Measurements from ENCODE around the gene C12orf50.
"Not testable (repeated sequence)": the region's sequence is repeated elsewhere in the genome, so short reads cannot be mapped to it uniquely, and the experiment has no call there.

C12orf50 gene

GRCh38 chr12:87985069-87985675 lies 44.0 kb downstream of the C12orf50 start:
- no peak for DNase-seq

DNA sequence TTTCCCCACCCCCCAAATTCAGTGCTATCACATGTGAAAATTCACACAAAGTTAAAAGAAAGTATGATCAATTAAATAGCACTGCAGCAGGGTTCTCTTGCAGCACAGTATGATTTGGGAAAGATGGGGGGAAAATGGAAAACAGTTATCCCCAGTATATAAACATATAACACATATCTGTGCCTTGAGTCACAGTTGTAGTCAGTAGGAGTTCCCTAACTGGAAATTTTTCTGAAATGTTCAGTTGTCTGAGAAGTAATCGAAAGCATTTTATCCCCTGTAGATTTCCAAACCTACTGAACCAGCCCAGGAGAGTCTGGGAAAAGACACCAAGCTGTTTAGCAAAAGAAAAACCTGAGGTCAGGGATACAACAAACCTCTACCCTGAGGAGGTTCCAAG lies 47.0 kb downstream of the C12orf50 start:
- DNase-seq: no peak

GRCh38 chr12:87981495-87981894 lies 47.7 kb downstream of the C12orf50 start:
- no peak for DNase-seq

DNA sequence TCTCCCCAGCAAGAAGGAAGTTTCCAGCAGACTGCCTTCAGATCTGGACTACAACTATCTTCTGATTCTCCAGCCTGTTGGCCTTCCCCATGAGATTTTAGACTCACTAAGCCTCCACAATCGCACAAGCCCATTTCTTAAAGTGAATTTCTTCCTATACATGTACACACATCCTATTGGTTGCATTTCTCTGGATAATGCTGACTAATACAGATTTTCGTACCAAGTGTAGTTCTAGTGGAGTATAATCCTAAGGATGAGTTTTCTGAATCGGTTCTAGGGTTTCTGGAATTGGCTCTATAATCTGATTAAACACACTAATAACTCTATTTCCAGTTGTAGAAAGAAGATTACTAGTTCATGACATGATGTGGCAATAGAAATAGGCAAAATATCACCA lies 53.3 kb downstream of the C12orf50 start:
- no peak for DNase-seq

GRCh38 chr12:87967871-87968270 lies 61.3 kb downstream of the C12orf50 start:
- no peak for DNase-seq

GRCh38 chr12:87960566-87960965 lies 68.6 kb downstream of the C12orf50 start:
- DNase-seq: no peak

DNA sequence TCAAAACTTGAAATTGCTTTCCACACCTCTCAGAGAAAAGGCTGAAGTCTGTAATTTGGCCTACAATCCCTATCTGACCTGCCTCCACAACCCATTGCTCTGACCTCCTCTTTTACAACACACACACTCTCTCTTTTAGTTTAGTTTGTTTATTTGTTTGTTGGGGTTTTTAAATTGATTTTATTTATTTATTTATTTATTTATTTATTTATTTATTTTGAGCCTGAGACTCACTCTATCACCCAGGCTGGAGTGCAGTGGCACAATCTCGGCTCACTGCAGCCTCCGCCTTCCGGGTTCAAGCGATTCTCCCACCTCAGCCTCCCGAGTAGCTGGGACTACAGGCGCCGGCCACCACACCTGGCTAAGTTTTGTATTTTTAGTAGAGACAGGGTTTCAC lies 75.2 kb downstream of the C12orf50 start:
- not testable (repeated sequence) for DNase-seq

DNA sequence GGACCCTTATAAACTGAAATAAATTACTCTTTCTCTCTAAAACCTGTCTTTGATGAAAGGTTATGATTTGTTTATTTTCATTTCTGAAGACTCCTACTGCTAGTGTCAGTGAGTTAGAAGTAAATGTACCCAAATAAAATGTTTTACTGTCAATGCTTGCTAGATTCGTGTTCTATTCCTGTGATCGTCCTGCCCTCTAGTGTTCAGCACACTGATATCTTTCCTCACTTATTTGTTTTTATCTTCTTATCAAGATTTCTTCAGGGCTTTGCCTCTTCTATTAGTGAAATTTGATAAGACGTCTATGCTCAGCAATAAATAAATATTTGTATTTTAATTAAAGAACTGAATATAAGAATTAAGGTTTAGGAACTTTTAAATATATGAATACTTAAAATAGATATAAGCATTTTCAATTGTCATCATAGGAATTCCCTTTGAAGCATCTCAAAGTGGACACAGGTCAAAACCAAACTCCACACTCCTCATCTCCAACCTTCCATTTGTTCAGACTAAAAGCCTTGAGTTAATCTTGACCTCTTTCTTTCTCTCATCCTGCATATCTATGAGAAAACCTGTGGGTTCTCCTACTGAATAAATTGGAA lies 75.8 kb downstream of the C12orf50 start:
- no peak for DNase-seq

DNA sequence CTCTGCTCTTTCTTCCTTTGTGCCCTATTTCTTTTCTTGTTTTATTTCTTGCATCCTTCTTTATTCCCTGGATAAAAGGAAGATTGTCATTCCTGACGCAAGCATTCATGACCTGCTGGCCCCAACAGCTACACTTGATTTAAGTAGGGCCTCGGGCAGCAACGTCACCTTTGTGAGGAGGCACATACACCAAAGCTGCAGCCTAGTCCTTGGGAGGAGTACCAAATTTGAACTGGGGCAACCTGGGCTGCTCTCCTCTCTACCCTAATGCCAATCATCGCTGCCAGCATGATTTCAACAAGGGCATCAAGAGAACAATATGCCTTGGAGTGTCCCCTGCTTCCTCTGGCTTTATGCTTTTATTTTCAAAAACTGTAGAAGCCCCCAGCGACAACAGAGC lies 76.4 kb downstream of the C12orf50 start:
- DNase-seq: no peak

GRCh38 chr12:87952223-87952622 lies 77.0 kb downstream of the C12orf50 start:
- no peak for DNase-seq

DNA sequence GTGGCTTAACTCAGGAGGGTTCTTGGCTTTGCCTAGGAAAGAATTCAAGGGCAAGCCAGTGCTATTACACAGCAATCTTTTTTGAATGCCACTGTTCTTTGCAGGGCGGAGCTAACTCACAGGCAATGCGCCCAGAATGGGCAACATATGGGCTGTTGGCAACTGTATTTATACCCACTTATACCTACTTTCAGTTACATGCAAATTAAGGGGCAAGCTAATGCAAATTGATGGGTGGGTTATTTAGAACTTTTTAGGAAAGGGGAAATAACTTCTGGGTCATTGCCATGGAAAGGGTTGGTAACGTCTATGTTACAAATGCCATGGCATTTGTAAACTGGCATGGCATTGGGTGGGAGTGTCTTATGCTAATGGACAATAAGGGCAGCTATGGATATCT lies 85.4 kb downstream of the C12orf50 start:
- DNase-seq: no peak

DNA sequence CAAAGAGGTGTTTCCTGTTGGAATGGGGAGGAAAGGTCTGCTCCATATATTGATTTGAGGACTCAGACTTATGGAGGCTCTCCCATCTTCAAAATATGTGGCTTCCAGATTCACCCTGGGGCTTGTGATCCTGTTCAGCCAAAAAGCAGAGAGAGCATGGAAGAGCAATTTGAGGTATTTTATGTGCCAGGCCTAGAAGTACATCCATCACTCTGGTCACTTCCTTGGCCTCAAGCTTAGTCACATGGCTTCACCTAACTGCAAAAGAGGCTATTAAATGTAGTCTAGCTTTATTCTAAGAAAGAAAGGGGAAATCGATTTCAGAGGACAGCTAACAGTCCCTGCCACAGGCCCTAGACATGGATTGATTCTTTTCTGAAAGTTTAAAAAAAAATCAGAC lies 86.2 kb downstream of the C12orf50 start:
- no peak for DNase-seq

DNA sequence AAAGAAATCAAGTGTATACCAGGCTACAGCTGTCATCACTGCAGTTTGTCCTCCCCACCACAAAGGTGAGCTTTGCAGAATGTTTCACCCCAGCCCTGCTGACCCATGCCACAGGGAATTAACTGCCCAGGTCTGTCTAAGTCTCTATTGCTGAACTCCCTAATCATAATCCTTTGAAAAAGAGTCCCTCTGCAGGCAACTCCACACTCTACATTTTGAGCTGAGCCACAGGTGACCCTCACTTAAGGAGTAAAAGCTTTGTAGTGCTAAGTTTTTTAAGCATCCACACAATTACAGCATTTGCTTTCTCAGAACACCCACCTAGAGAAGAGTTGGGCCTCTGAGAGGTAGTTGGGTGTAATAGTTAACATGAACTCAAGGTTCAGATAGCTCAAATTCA lies 90.0 kb downstream of the C12orf50 start:
- no peak for DNase-seq

DNA sequence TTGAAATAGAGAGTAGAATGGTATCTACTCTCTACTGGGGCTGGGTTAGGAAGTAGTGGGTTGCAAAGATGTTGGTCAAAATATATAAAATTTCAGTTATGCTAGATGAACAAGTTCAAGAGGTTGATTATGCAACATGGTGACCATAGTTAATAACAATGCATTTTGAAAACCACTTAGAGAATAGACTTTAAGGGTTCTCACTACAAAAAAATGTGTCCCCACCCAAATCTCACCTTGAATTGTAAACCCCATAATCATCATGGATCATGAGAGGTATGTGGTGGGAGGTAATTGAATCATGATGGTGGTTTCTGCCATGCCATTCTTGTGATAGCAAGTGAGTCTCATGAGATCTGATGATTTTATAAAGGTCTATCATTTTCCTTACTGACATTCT lies 94.0 kb downstream of the C12orf50 start:
- no peak for DNase-seq

DNA sequence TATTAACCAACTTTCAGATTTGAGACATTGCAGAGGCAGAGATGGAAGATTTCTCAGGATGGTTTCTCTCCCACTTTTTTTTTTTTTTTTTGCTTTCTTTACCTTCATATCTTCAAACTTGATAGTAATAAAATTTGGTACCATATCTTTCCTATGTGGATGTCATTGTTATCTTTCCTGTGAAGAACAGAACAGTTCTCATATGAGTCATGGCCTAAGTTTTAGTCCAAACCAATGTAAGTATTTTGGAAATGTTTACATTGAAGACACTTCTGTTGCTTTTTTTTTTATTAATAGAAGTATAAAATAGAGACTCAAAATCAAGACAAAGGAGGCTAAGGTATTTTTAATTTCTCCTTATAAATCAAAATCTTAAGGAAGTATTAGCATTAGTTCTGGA lies 95.2 kb downstream of the C12orf50 start:
- DNase-seq: no peak

GRCh38 chr12:87931812-87932211 lies 97.4 kb downstream of the C12orf50 start:
- DNase-seq: no peak

- DNase-seq: no peak
These were observed 98.6 kb downstream of the C12orf50 start for GRCh38 chr12:87930627-87931026.
